ENCODE data around the gene CLTCL1.

DNA sequence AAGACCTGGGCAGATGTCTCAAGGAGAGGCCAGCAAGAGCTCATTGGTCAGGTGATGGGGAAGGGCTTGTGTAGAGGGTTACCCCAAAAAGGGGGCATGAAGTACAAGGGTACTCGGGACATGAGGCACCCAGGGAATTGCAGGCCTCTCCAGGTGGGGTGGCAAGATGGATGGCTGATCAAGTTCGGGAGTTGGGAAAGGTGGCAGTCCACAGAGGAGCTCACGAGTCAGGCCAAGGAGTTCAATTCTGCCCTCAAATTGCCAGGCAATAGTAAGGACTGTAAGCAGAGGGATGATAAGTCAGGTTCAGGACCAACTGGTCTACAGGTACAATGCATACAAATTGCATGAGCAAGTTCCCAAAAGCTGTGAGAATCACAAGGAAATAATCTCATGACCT, 70.7 kb downstream of the CLTCL1 start:
- TF ChIP-seq CTCF (IDR thresholded peaks at IDR 0.05) (no peak), POLR2A (IDR thresholded peaks at IDR 0.05) (no peak)

Data from testis (tissue), 2 donors.